B cell (primary cell): ENCODE data around the gene EXT2.

ENCODE experiments used
- CTCF ChIP-seq: fragments of 200-600 bp; IDR thresholded peaks from one replicate; pipeline ENCODE4 v1.8.0; 2022; ENCODE audit warnings: antibody characterized with exemption, mild to moderate bottlenecking
- EZH2 ChIP-seq: IDR thresholded peaks from 2 replicates; pipeline ENCODE4 v1.6.1; 2012; ENCODE audit warnings: borderline replicate concordance, low read depth, mild to moderate bottlenecking, moderate library complexity, low read length; ENCODE audit not compliant: insufficient read depth, poor library complexity, severe bottlenecking

GRCh38 chr11:44080951-44081350 lies 14.5 kb upstream of the EXT2 start:
- no peak for TF ChIP-seq EZH2
- no peak for TF ChIP-seq CTCF
